PC-9 (cell line): Measurements from ENCODE around the gene FOXP2. TPM values are rescaled to one million over a fixed set of nuclear protein-coding genes. Genes with fewer than 3 reads are reported as not detected.

Experiments used
- BruUV-seq: library from RNA; stranded (reverse); fragments of 400-500 nt; replicated peaks from 2 replicates; lab custom pipeline; 2021; lab: Mats Ljungman, UMichigan
- CTCF ChIA-PET: fragments of 300-600 bp; sonication (Branson Sonifier 250); formaldehyde crosslinking; loops from one replicate; lab custom pipeline; 2022; ENCODE audit warnings: antibody characterized with exemption; lab: Charles Lee
- POLR2A ChIA-PET: fragments of 300-600 bp; sonication (Branson Sonifier 250); formaldehyde crosslinking; loops from one replicate; lab custom pipeline; 2022; ENCODE audit warnings: antibody characterized with exemption; ENCODE audit not compliant: unreplicated experiment; lab: Charles Lee
- DNase-seq, 2 experiments: peaks; one replicate each; pipeline versions ENCODE4 v3.0.0 to v3.0.0-alpha.2; 2015 to 2022; ENCODE audit warnings: mixed read lengths in 1 of 2
- H2AFZ ChIP-seq: fragments of 200-600 bp; sonication (generic); 2 replicates; pipeline ENCODE4 v1.8.1; 2017; ENCODE audit warnings: antibody characterized with exemption
- H3F3A ChIP-seq: fragments of 200-600 bp; sonication (generic); 2 replicates; pipeline ENCODE4 v1.8.1; 2017; ENCODE audit warnings: antibody characterized with exemption, mild to moderate bottlenecking, low read depth; ENCODE audit not compliant: insufficient read depth
- H3K27ac ChIP-seq: fragments of 200-600 bp; sonication (generic); 2 replicates; pipeline ENCODE4 v1.6.1; 2016; ENCODE audit warnings: mixed run types
- H3K27me3 ChIP-seq: fragments of 200-600 bp; sonication (generic); 2 replicates; pipeline ENCODE4 v1.6.1; 2016; ENCODE audit warnings: low read depth, mixed run types; ENCODE audit not compliant: insufficient read depth
- H3K36me3 ChIP-seq: fragments of 200-600 bp; sonication (generic); 2 replicates; pipeline ENCODE4 v1.6.1; 2016; ENCODE audit warnings: low read depth, mixed run types
- H3K4me1 ChIP-seq: fragments of 200-600 bp; sonication (generic); replicated peaks from 2 replicates; pipeline ENCODE4 v1.6.1; 2016; ENCODE audit warnings: mixed run types; ENCODE audit not compliant: insufficient read depth
- H3K4me2 ChIP-seq: fragments of 200-600 bp; sonication (generic); 2 replicates; pipeline ENCODE4 v1.6.1; 2017; ENCODE audit warnings: mixed run types
- H3K4me3 ChIP-seq: fragments of 200-600 bp; sonication (generic); 2 replicates; pipeline ENCODE4 v1.6.1; 2016; ENCODE audit warnings: mixed run types
- H3K79me2 ChIP-seq: fragments of 200-600 bp; sonication (generic); 2 replicates; pipeline ENCODE4 v1.6.1; 2017; ENCODE audit warnings: low read depth, mixed run types
- H3K9me2 ChIP-seq: fragments of 200-600 bp; sonication (generic); 2 replicates; pipeline ENCODE4 v1.8.1; 2017; ENCODE audit warnings: mild to moderate bottlenecking; ENCODE audit not compliant: insufficient read depth
- H3K9me3 ChIP-seq: fragments of 200-600 bp; sonication (generic); 2 replicates; pipeline ENCODE4 v1.8.1; 2016; ENCODE audit warnings: low read depth; ENCODE audit not compliant: insufficient read depth
- H4K20me1 ChIP-seq: fragments of 200-600 bp; sonication (generic); 2 replicates; pipeline ENCODE4 v1.8.1; 2017; ENCODE audit not compliant: insufficient read depth
- CTCF ChIP-seq: fragments of 200-600 bp; sonication (generic); conservative IDR thresholded peaks from 2 replicates; pipeline ENCODE4 v1.6.1; 2017; ENCODE audit warnings: mixed run types, antibody characterized with exemption, mild to moderate bottlenecking, moderate library complexity
- EZH2 ChIP-seq: fragments of 200-600 bp; sonication (generic); IDR thresholded peaks from 2 replicates; pipeline ENCODE4 v1.8.0; 2017; ENCODE audit warnings: antibody characterized with exemption, low read depth
- intact Hi-C: fragments of 100-400 bp; cut with micrococcal nuclease; formaldehyde crosslinking; loops from one replicate; pipeline ENCODE4 v1.10.0; 2022; ENCODE audit not compliant: unreplicated experiment
- total RNA-seq: library from RNA; stranded (reverse); gene quantifications from 2 replicates; pipeline ENCODE4 v1.2.3, GENCODE V29; 2021

The FOXP2 gene
- total RNA-seq, 1 experiment from 2014 or later: 1.2 TPM

- ChIA-PET CTCF (no interaction called here), POLR2A (no interaction called here)
- H3K27ac ChIP-seq: no peak overlapping the region
- H3K4me2 ChIP-seq: no peak overlapping the region
- H3K4me3 ChIP-seq: no peak overlapping the region
- no peaks in the 10 kb centered on the region for H3K36me3 ChIP-seq
- no peaks in the 10 kb centered on the region for H4K20me1 ChIP-seq
- no peak for DNase-seq
- TF ChIP-seq EZH2 (no peak), CTCF (no peak)
- no peaks in the 10 kb centered on the region for H3K27me3 ChIP-seq
- no peaks in the 10 kb centered on the region for H3F3A ChIP-seq
- intact Hi-C loops: no loop called here
- H3K4me1 ChIP-seq: no peaks in the 10 kb centered on the region
- H3K79me2 ChIP-seq: no peaks in the 10 kb centered on the region
- BruUV-seq: no TSS peak
- no peaks in the 10 kb centered on the region for H3K9me2 ChIP-seq
- H3K9me3 ChIP-seq: no peaks in the 10 kb centered on the region
- H2AFZ ChIP-seq: no peak overlapping the region
Measured at GRCh38 chr7:114502454-114503254, 88.0 kb downstream of the FOXP2 start.

GRCh38 chr7:114504586-114504985 is 90.0 kb downstream of the FOXP2 start:
- no peaks in the 10 kb centered on the region for H3K27me3 ChIP-seq
- no peaks in the 10 kb centered on the region for H3K4me1 ChIP-seq
- no peaks in the 10 kb centered on the region for H3K9me3 ChIP-seq
- no TSS peak for BruUV-seq
- H3K27ac ChIP-seq: no peak overlapping the region
- intact Hi-C loops: no loop called here
- H3K4me2 ChIP-seq: no peak overlapping the region
- no peaks in the 10 kb centered on the region for H3K36me3 ChIP-seq
- ChIA-PET CTCF (no interaction called here), POLR2A (no interaction called here)
- no peaks in the 10 kb centered on the region for H3F3A ChIP-seq
- no peaks in the 10 kb centered on the region for H3K9me2 ChIP-seq
- no peak for TF ChIP-seq EZH2
- TF ChIP-seq CTCF: no peak
- DNase-seq: no peak
- H4K20me1 ChIP-seq: no peaks in the 10 kb centered on the region
- no peak overlapping the region for H2AFZ ChIP-seq
- H3K4me3 ChIP-seq: no peak overlapping the region
- no peaks in the 10 kb centered on the region for H3K79me2 ChIP-seq

DNA sequence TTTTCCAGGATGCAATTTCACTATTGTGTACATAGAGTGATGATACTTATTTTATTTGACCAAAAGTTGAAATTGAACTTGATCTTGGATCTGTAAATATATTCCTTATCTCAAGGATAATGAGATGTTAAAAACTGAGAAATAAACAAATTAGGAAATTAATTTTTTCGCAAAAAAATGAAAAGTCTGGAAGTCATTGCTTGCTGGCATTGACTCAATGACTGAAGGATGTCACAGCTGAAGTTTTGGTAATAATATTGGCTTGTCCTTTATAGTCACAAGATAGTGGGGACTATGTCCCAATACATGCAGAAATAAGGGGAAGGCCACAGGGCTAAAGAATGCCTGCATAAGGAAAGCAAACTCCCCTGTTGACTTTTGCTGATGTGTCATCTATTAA is 92.8 kb downstream of the FOXP2 start:
- Histone ChIP-seq H3K27me3 (no peaks in the 10 kb centered on the region), H2AFZ (no peak overlapping the region), H3K4me3 (no peak overlapping the region), H4K20me1 (no peaks in the 10 kb centered on the region), H3K36me3 (no peaks in the 10 kb centered on the region), H3K9me2 (no peaks in the 10 kb centered on the region), H3K4me1 (no peaks in the 10 kb centered on the region), H3K4me2 (no peak overlapping the region), H3K27ac (no peak overlapping the region), H3K9me3 (no peaks in the 10 kb centered on the region), H3F3A (no peaks in the 10 kb centered on the region), H3K79me2 (no peaks in the 10 kb centered on the region)
- POLR2A ChIA-PET: no interaction called here
- no peak for DNase-seq
- intact Hi-C loops: no loop called here
- TF ChIP-seq EZH2 (no peak), CTCF (no peak)
- CTCF ChIA-PET: no interaction called here
- BruUV-seq: no TSS peak
